ENCODE data around the gene ATP6V0A4.

The ATP6V0A4 gene

DNA sequence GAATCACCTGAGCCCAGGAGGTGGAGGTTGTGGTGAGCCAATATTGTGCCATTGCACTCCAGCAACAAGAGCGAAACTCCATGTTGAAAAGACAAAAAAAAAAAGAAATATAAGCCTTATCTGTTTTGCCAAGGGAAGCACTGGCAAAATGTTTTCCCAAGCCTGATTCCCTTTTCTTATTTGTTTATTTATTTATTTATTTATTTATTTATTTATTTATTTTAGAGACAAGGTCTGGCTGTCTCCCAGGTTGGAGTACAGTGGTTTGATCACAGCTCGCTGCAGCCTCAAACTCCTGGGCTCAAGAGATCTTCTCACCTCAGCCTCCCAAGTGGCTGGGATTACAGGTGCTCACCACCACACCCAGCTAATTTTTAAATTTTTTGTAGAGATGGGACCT is 141.0 kb downstream of the ATP6V0A4 start:
- DNase-seq: no peak
